HUES64 (cell line): ENCODE data around the gene NAA15.
"Not testable (repeated sequence)": the region's sequence is repeated elsewhere in the genome, so short reads cannot be mapped to it uniquely, and the experiment has no call there.

Experiments
- H3K27ac ChIP-seq: 2 replicates; pipeline ENCODE4 v1.7.0; 2013; ENCODE audit warnings: low read depth, low read length, inconsistent platforms
- H3K27me3 ChIP-seq: 2 replicates; pipeline ENCODE4 v1.6.1; 2013; ENCODE audit warnings: mild to moderate bottlenecking, low read length; ENCODE audit not compliant: insufficient read depth
- H3K36me3 ChIP-seq: 2 replicates; pipeline ENCODE4 v1.6.1; 2013; ENCODE audit warnings: mild to moderate bottlenecking, low read length; ENCODE audit not compliant: insufficient read depth
- H3K4me1 ChIP-seq: 2 replicates; pipeline ENCODE4 v1.6.1; 2013; ENCODE audit warnings: mild to moderate bottlenecking, low read length, moderate library complexity; ENCODE audit not compliant: insufficient read depth
- H3K4me3 ChIP-seq: 2 replicates; pipeline ENCODE4 v1.5.1; 2013; ENCODE audit warnings: mild to moderate bottlenecking, low read length, moderate library complexity
- H3K9ac ChIP-seq: 2 replicates; pipeline ENCODE4 v1.6.1; 2013; ENCODE audit warnings: mild to moderate bottlenecking, low read depth, low read length
- H3K9me3 ChIP-seq: 2 replicates; pipeline ENCODE4 v1.6.1; 2013; ENCODE audit warnings: low read depth, low read length; ENCODE audit not compliant: insufficient read depth
- WGBS: fragments of 150-250, 120-280 bp; methylation state at CpG from one replicate; pipeline ENCODE4 v1.1.7; 2013; ENCODE audit warnings: missing lambda C conversion rate; 5-methylcytosine and 5-hydroxymethylcytosine counted together

The NAA15 gene

GRCh38 chr4:139299536-139299935 lies 1.8 kb upstream of the NAA15 start:
- Histone ChIP-seq H3K27ac (peak overlapping the region; percentile 36; the same call in 1 of the 2 replicates), H3K4me3 (peak overlapping the region; percentile 100), H3K9ac (0 out of 2 replicates have a peak overlapping the region, but pooled peaks have one; percentile 14), H3K27me3 (no peaks in the 10 kb centered on the region), H3K4me1 (peaks cover 15% of the 10 kb centered on the region), H3K9me3 (peaks cover 4% of the 10 kb centered on the region; the same call in 1 of the 2 replicates), H3K36me3 (peaks cover 10% of the 10 kb centered on the region; the same call in 1 of the 2 replicates)
- 79% methylated on average over 1 of the region's 1 CpG for WGBS

DNA sequence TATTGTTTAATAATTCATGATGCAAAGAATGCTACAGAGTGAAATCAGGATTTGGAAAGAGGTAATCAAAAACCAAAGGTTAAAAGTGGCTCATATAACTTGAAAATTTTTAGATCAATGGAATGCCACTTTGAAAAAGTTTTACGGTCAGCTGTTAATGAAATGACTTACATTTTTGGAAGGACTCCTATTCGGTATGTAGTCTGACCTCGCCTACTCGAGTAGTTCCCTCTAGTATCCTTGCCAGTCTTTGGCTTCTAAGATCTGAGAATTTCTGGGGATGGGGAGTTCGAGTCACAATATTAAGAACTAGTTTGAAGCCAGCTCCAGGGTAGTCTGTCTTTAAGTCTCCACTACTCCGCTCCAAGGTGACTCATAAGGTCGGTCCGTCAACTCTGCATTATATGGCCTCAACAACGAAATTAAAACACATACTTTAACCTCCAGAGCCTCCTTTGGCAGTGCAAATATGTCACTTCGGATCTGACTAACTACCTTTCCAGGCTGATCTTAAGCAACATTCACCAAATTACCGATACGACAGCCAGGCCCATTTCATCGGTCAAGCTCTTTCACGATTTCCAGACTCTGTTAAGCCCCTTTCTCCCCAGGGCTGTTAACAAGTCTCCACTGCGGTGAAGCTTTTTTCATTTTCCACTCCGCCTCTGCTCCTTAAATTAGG lies 733 bp upstream of the NAA15 start:
- Histone ChIP-seq H3K4me3 (peak overlapping the region; percentile 100), H3K27ac (peak overlapping the region; percentile 96), H3K9ac (peak overlapping the region; percentile 94), H3K36me3 (peaks cover 20% of the 10 kb centered on the region), H3K27me3 (no peaks in the 10 kb centered on the region), H3K9me3 (peaks cover 10% of the 10 kb centered on the region; the same call in 1 of the 2 replicates), H3K4me1 (peaks cover 10% of the 10 kb centered on the region)
- 7% methylated on average over 16 of the region's 16 CpGs for WGBS

DNA sequence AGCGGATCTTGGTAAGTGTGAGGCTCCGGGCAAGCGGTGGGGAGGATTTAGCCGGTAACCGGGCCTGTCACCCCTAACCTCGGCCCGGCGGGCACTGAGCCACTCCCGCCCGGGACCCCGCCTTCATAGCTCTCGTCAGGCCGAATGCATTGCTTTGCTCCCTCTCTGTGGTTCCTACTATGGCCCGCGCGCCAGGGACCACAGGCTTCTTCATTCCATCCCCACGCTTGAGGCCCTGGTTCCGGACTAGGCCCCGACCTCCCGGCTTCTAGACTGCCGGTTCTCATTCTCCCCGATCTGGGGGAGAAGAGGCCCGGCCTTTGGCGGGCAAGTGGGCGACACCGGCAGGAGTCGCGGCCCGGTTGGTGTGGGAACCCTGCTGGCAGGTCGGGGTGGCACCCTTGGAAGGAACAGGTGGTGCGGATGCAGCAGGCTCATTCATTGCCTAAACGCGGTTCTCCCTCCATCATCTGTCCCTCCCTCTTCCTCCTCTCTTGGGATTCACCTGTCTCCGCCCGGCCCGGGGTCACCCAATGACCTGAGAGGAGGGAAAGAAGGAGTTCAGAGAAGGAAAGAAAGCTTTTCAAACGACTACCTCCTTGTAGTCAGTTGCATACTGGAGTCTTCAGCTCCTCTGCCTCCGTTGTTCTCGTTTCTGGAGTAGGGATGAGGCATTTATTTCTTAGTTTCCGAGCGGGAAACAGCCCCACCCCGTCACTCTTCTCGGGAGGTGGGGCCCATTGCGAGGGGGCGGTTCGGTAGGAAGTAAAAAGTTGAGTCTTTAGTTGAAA lies 711 bp downstream of the NAA15 start, which contains the start of gene NDUFC1:
Gene NDUFC1, minus strand, starts transcription at position 657 of the 791 bp plus-strand sequence. CDS start 6,679 bp downstream, outside the sequence.
- Histone ChIP-seq H3K9me3 (peaks cover 10% of the 10 kb centered on the region; the same call in 1 of the 2 replicates), H3K36me3 (peaks cover 31% of the 10 kb centered on the region), H3K27me3 (no peaks in the 10 kb centered on the region), H3K4me3 (peak within 1 kb of the TSS; percentile 100), H3K9ac (peak within 1 kb of the TSS; percentile 94), H3K4me1 (peaks cover 16% of the 10 kb centered on the region), H3K27ac (peak within 1 kb of the TSS; percentile 96)
- WGBS, result under 1% methylated on average over 38 of the region's 46 CpGs

DNA sequence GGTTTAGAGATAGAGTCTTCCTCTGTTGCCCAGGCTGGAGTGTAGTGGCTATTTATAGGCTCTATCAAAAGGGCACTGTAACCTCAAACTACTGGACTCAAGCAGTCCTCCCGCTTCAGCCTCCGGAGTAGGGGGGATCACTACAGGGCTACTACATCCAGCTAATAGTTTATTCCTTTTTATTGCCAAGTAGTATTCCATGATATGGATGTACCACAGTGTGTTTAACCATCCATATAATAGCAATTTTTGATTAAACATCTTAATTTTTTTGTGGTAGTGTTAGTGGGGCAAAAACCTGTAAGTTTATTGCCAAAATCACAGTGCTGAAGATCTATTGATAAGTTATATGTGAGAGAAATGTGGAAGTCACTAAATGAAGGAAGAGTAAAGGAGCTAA lies 3.6 kb downstream of the NAA15 start:
- Histone ChIP-seq H3K27me3 (no peaks in the 10 kb centered on the region), H3K9ac (no peak overlapping the region), H3K9me3 (peaks cover 10% of the 10 kb centered on the region; the same call in 1 of the 2 replicates), H3K4me3 (no peak overlapping the region), H3K4me1 (peaks cover 10% of the 10 kb centered on the region), H3K27ac (no peak overlapping the region), H3K36me3 (peaks cover 43% of the 10 kb centered on the region)
- WGBS, result 100% methylated on average over 2 of the region's 2 CpGs

GRCh38 chr4:139311909-139312308 lies 10.6 kb downstream of the NAA15 start:
- Histone ChIP-seq H3K36me3 (peaks cover 14% of the 10 kb centered on the region), H3K9ac (no peak overlapping the region), H3K4me1 (peaks cover 44% of the 10 kb centered on the region), H3K9me3 (no peaks in the 10 kb centered on the region), H3K27ac (no peak overlapping the region; the same call in 1 of the 2 replicates), H3K4me3 (no peak overlapping the region), H3K27me3 (no peaks in the 10 kb centered on the region)
- 90% methylated on average over 3 of the region's 3 CpGs for whole genome bisulfite sequencing

- Histone ChIP-seq H3K4me1 (peaks cover 43% of the 10 kb centered on the region), H3K27me3 (no peaks in the 10 kb centered on the region), H3K27ac (no peak overlapping the region), H3K9me3 (no peaks in the 10 kb centered on the region), H3K9ac (no peak overlapping the region), H3K4me3 (no peak overlapping the region), H3K36me3 (peaks cover 9% of the 10 kb centered on the region)
- 93% methylated on average over 3 of the region's 3 CpGs for WGBS
Observed at GRCh38 chr4:139312552-139313332, 11.4 kb downstream of the NAA15 start.

- H3K4me3 ChIP-seq, H3K27me3 ChIP-seq, H3K27ac ChIP-seq, H3K9me3 ChIP-seq, H3K9ac ChIP-seq, H3K36me3 ChIP-seq: not testable (repeated sequence)
- WGBS, result 91% methylated on average over 10 of the region's 10 CpGs
- H3K4me1 ChIP-seq, result peaks cover 43% of the 10 kb centered on the region
Observed at GRCh38 chr4:139313414-139313813, 12.1 kb downstream of the NAA15 start.

DNA sequence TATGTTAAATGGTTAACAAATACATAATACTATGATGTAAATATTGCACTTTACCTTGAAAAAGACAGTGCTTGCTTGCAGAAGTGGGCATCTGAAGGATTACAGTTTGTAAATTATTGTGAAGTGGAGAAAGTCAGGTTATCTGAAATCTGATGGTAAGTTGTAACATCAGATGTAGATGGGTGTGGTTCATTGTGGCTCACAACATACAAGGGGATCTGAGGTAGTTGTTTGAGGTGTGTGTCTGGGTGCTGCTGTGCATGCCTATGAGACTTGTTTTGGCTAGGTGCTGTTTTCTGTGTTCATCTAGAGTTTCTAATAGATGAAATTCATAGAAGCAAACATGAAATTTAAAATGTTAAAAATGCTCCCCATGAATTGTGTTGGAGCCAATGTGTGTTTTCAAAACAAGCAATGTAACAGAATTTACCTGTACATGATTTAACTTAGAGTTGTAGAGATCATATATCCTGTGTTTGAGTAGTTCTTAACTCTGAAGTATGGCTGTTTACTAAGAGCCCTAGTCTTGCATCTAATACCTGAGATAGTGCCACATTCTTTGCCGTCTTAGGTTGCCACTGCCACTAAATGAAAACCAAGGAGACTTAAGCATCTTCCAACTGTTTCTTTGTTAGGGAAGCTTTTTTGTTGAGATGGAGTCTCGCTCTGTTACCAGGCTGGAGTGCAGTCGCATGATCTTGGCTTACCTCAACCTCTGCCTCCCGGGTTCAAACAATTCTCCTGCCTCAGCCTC lies 12.9 kb downstream of the NAA15 start:
- no peaks in the 10 kb centered on the region for H3K27me3 ChIP-seq
- no peak overlapping the region for H3K4me3 ChIP-seq
- H3K27ac ChIP-seq, result peak overlapping the region; percentile 47; the same call in 1 of the 2 replicates
- 56% methylated on average over 4 of the region's 4 CpGs for WGBS
- 0 out of 2 replicates have a peak overlapping the region, but pooled peaks have one; percentile 17 for H3K9ac ChIP-seq
- H3K36me3 ChIP-seq, result peaks cover 5% of the 10 kb centered on the region; the same call in 1 of the 2 replicates
- peaks cover 43% of the 10 kb centered on the region for H3K4me1 ChIP-seq
- H3K9me3 ChIP-seq, result no peaks in the 10 kb centered on the region

- Histone ChIP-seq H3K27me3 (no peaks in the 10 kb centered on the region), H3K36me3 (peaks cover 5% of the 10 kb centered on the region; the same call in 1 of the 2 replicates)
- WGBS, result 89% methylated on average over 13 of the region's 13 CpGs
Observed at GRCh38 chr4:139315221-139315675, 13.9 kb downstream of the NAA15 start.

DNA sequence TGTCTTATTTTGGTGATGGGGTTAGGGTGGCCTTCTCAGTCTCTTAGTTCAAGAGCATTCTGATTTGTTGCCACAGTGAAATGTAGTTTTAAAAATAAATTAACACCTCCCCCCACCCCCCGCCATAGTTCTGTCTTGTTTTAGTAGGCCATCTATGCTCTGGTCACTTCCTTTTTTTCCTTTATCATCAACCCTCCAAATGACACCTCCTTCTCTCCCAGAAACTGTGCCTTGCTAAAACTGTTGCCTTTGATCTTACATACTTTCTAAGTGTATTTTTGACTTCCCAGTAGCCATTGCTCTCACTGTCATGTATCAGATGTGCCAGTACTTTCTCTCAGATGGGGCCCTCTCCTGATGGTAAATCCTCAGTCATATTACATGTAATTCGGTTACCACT lies 15.4 kb downstream of the NAA15 start:
- Histone ChIP-seq H3K27ac (no peak overlapping the region), H3K36me3 (peaks cover 5% of the 10 kb centered on the region; the same call in 1 of the 2 replicates), H3K9ac (no peak overlapping the region), H3K27me3 (no peaks in the 10 kb centered on the region), H3K4me1 (peaks cover 40% of the 10 kb centered on the region), H3K4me3 (no peak overlapping the region), H3K9me3 (no peaks in the 10 kb centered on the region)
- 92% methylated on average over 2 of the region's 2 CpGs for WGBS

More at GRCh38 chr4:139315221-139315675, 13.9 kb downstream of the NAA15 start:
- Histone ChIP-seq H3K4me3 (no peak overlapping the region), H3K9me3 (no peaks in the 10 kb centered on the region), H3K27ac (peak overlapping the region; percentile 28; the same call in 1 of the 2 replicates), H3K4me1 (peaks cover 43% of the 10 kb centered on the region), H3K9ac (peak overlapping the region; percentile 48; the same call in 1 of the 2 replicates)
